Gastrocnemius medialis (tissue), 4 donors: ENCODE data around the gene IFT27. TPM values are rescaled to one million over a fixed set of nuclear protein-coding genes. Genes with fewer than 3 reads are reported as not detected.

Source experiments
- ATAC-seq, 2 donors: fragments of 150-250 bp; one replicate each; pipeline ENCODE4 v1.9.1; 2016
- DNase-seq, 2 donors: peaks; one replicate each; pipeline ENCODE4 v3.0.0-alpha.2; 2019
- H3K27ac ChIP-seq, 4 donors: fragments of 200-600 bp; sonication (generic); 1 replicate in 1 of 4; 2 replicates in 3 of 4; pipeline ENCODE4 v1.5.1; 2016 to 2018; ENCODE audit warnings: mild to moderate bottlenecking in 2 of 4, moderate library complexity in 1 of 4
- H3K27me3 ChIP-seq, 3 donors: fragments of 200-600 bp; sonication (generic) in 2 of 3; 1 replicate in 1 of 3; 2 replicates in 2 of 3; pipeline versions ENCODE4 v1.5.1 to v1.6.0; 2016 to 2019; ENCODE audit warnings: mild to moderate bottlenecking in 1 of 3, moderate library complexity in 1 of 3
- H3K36me3 ChIP-seq, 2 donors: fragments of 200-600 bp; sonication (generic) in 1 of 2; one replicate each; pipeline ENCODE4 v1.5.1; 2017 to 2018
- H3K4me1 ChIP-seq, 2 donors: fragments of 200-600 bp; sonication (generic) in 1 of 2; one replicate each; pipeline ENCODE4 v1.5.1; 2016 to 2017; ENCODE audit warnings: mild to moderate bottlenecking in 2 of 2
- H3K4me3 ChIP-seq, 4 donors: fragments of 200-600 bp; sonication (generic) in 3 of 4; 1 replicate in 1 of 4; 2 replicates in 3 of 4; pipeline ENCODE4 v1.5.1; 2016 to 2019; ENCODE audit warnings: mild to moderate bottlenecking in 2 of 4
- H3K9me3 ChIP-seq, 3 donors: fragments of 200-600 bp; sonication (generic) in 2 of 3; 1 replicate in 1 of 3; 2 replicates in 2 of 3; pipeline ENCODE4 v1.5.1; 2016 to 2019
- CTCF ChIP-seq, 5 experiments: fragments of 450-650 bp in 3 of 5; fragments of 200-600 bp in 2 of 5; sonication (generic) in 2 of 5; IDR thresholded peaks in 4 of 5; conservative IDR thresholded peaks in 1 of 5; 1 replicate in 4 of 5; 2 replicates in 1 of 5; pipeline ENCODE4 v1.5.1; 2016 to 2019; ENCODE audit warnings: antibody characterized with exemption in 5 of 5, mild to moderate bottlenecking in 3 of 5, moderate library complexity in 3 of 5
- POLR2A ChIP-seq, 2 donors: fragments of 450-650 bp; IDR thresholded peaks; one replicate each; pipeline ENCODE4 v1.6.1; 2017; ENCODE audit warnings: antibody characterized with exemption in 2 of 2, mild to moderate bottlenecking in 2 of 2, moderate library complexity in 2 of 2
- in situ Hi-C, 4 donors: fragments of 200-750 bp; cut with MboI; loops; one replicate each; pipeline versions ENCODE4 v1.15.0 to v1.8.0; 2017; ENCODE audit warnings: low sequenced_read_pairs in 4 of 4
- intact Hi-C: fragments of 100-400 bp; cut with DNase I; formaldehyde crosslinking; loops from one replicate; pipeline ENCODE4 v1.15.1; 2023; ENCODE audit warnings: low total_unique reads
- total RNA-seq, 4 donors: library from RNA; depleted of rRNA; stranded (reverse); fragments of >200 nt; gene quantifications; one replicate each; pipeline versions ENCODE4 v1.1.0 to v1.2.3, GENCODE V29; 2016

Gene IFT27
- total RNA-seq, 4 donors from 2014 or later: 2.4 to 8.3 (median 6.7) TPM

GRCh38 chr22:36769541-36770512 is 6.1 kb downstream of the IFT27 start:
- H3K4me3 ChIP-seq: no peak overlapping the region
- peaks cover 2 to 5% of the 10 kb centered on the region in 2 donors for H3K4me1 ChIP-seq
- in situ Hi-C loops: loop anchor here in 1 of 4 donors (10.0 kb wide), 1 partner anchor 205 kb away; no protein-coding TSS in a partner anchor
- ATAC-seq (no peak), DNase-seq (no peak)
- no peak overlapping the region for H3K27ac ChIP-seq
- H3K27me3 ChIP-seq: no peaks in the 10 kb centered on the region
- intact Hi-C loops: loop anchor here (10.0 kb wide), 1 partner anchor 425 kb away; no protein-coding TSS in a partner anchor
- peaks cover 0 to 5% of the 10 kb centered on the region in 2 donors for H3K36me3 ChIP-seq
- TF ChIP-seq CTCF (IDR thresholded peaks at IDR 0.05 in 4 of 5, conservative IDR thresholded peaks at IDR 0.05 in 1 of 5): no peak
- no peak for TF ChIP-seq POLR2A (IDR thresholded peaks at IDR 0.05)
- H3K9me3 ChIP-seq: no peaks in the 10 kb centered on the region

GRCh38 chr22:36768616-36769015 is 7.3 kb downstream of the IFT27 start:
- intact Hi-C loops (no loop called here), in situ Hi-C loops (no loop called here)
- no peak overlapping the region for H3K4me3 ChIP-seq
- no peaks in the 10 kb centered on the region for H3K9me3 ChIP-seq
- no peaks in the 10 kb centered on the region for H3K4me1 ChIP-seq
- H3K27ac ChIP-seq: no peak overlapping the region
- peaks cover 0 to 5% of the 10 kb centered on the region in 2 donors for H3K36me3 ChIP-seq
- DNase-seq (no peak), ATAC-seq (no peak)
- no peaks in the 10 kb centered on the region for H3K27me3 ChIP-seq
- TF ChIP-seq POLR2A (IDR thresholded peaks at IDR 0.05): no peak

- H3K36me3 ChIP-seq: peaks cover 0 to 5% of the 10 kb centered on the region in 2 donors
- DNase-seq (no peak), ATAC-seq (no peak)
- no peaks in the 10 kb centered on the region for H3K4me1 ChIP-seq
- no peak overlapping the region for H3K4me3 ChIP-seq
- no peak for TF ChIP-seq POLR2A (IDR thresholded peaks at IDR 0.05)
- TF ChIP-seq CTCF (IDR thresholded peaks at IDR 0.05 in 4 of 5, conservative IDR thresholded peaks at IDR 0.05 in 1 of 5): no peak
- no peaks in the 10 kb centered on the region for H3K9me3 ChIP-seq
- no peak overlapping the region for H3K27ac ChIP-seq
- H3K27me3 ChIP-seq: no peaks in the 10 kb centered on the region
- intact Hi-C loops (no loop called here), in situ Hi-C loops (no loop called here)
These were observed 7.8 kb downstream of the IFT27 start for GRCh38 chr22:36768141-36768540.

- TF ChIP-seq CTCF (IDR thresholded peaks at IDR 0.05 in 4 of 5, conservative IDR thresholded peaks at IDR 0.05 in 1 of 5): no peak
- TF ChIP-seq POLR2A (IDR thresholded peaks at IDR 0.05): no peak
- peaks cover 0 to 5% of the 10 kb centered on the region in 2 donors for H3K36me3 ChIP-seq
- in situ Hi-C loops: no loop called here
- intact Hi-C loops: no loop called here
- no peak for ATAC-seq
- H3K27ac ChIP-seq: no peak overlapping the region
- no peaks in the 10 kb centered on the region for H3K27me3 ChIP-seq
- H3K4me3 ChIP-seq: no peak overlapping the region
- no peaks in the 10 kb centered on the region for H3K9me3 ChIP-seq
- DNase-seq: no peak
- H3K4me1 ChIP-seq: no peaks in the 10 kb centered on the region
These were observed 8.7 kb downstream of the IFT27 start for GRCh38 chr22:36767035-36767775.

- TF ChIP-seq CTCF (IDR thresholded peaks at IDR 0.05 in 4 of 5, conservative IDR thresholded peaks at IDR 0.05 in 1 of 5): no peak
- no peak for TF ChIP-seq POLR2A (IDR thresholded peaks at IDR 0.05)
- Histone ChIP-seq H3K9me3 (no peaks in the 10 kb centered on the region), H3K36me3 (peaks cover 0 to 5% of the 10 kb centered on the region in 2 donors), H3K4me3 (no peak overlapping the region), H3K27me3 (no peaks in the 10 kb centered on the region), H3K27ac (no peak overlapping the region), H3K4me1 (no peaks in the 10 kb centered on the region)
- intact Hi-C loops: no loop called here
- in situ Hi-C loops: no loop called here
- ATAC-seq (no peak), DNase-seq (no peak)
These were observed 9.9 kb downstream of the IFT27 start for GRCh38 chr22:36765943-36766450.
